HG03442 (cell line): ENCODE results near the gene C9orf85.
"Not testable (repeated sequence)": the region's sequence is repeated elsewhere in the genome, so short reads cannot be mapped to it uniquely, and the experiment has no call there.

ENCODE experiments used
- ATAC-seq: cut with Tn5 transposase; IDR thresholded peaks from one replicate; pipeline ENCODE4 v1.9.1; 2021; ENCODE audit warnings: mild to moderate bottlenecking, moderate library complexity; ENCODE audit not compliant: unreplicated experiment

Gene C9orf85

GRCh38 chr9:71937070-71937625 is 25.7 kb downstream of the C9orf85 start:
- no peak for ATAC-seq

GRCh38 chr9:71937898-71938297 is 26.5 kb downstream of the C9orf85 start:
- ATAC-seq, result no peak

GRCh38 chr9:71941060-71941568 is 29.7 kb downstream of the C9orf85 start:
- ATAC-seq, result no peak

GRCh38 chr9:71941998-71942567 is 30.6 kb downstream of the C9orf85 start:
- ATAC-seq, result no peak

- ATAC-seq, result no peak
These were observed 33.4 kb downstream of the C9orf85 start for GRCh38 chr9:71944754-71945375.

- not testable (repeated sequence) for ATAC-seq
These were observed 43.2 kb downstream of the C9orf85 start for GRCh38 chr9:71954652-71955051.

- peak; percentile 61 for ATAC-seq
These were observed 44.0 kb downstream of the C9orf85 start for GRCh38 chr9:71955300-71955915.

- no peak for ATAC-seq
These were observed 50.9 kb downstream of the C9orf85 start for GRCh38 chr9:71962328-71962727.

- not testable (repeated sequence) for ATAC-seq
These were observed 52.1 kb downstream of the C9orf85 start for GRCh38 chr9:71963471-71963996.

GRCh38 chr9:71965403-71965802 is 54.0 kb downstream of the C9orf85 start:
- no peak for ATAC-seq

GRCh38 chr9:71966601-71967000 is 55.2 kb downstream of the C9orf85 start:
- ATAC-seq, result no peak

GRCh38 chr9:71968541-71969090 is 57.2 kb downstream of the C9orf85 start:
- ATAC-seq, result no peak

- no peak for ATAC-seq
These were observed 64.4 kb downstream of the C9orf85 start for GRCh38 chr9:71975833-71976232.

- no peak for ATAC-seq
These were observed 65.6 kb downstream of the C9orf85 start for GRCh38 chr9:71977003-71977402.

- ATAC-seq, result no peak
These were observed 69.1 kb downstream of the C9orf85 start for GRCh38 chr9:71980266-71981190.

- no peak for ATAC-seq
These were observed 70.5 kb downstream of the C9orf85 start for GRCh38 chr9:71981944-71982343.

GRCh38 chr9:71984403-71984802 is 73.0 kb downstream of the C9orf85 start:
- no peak for ATAC-seq

GRCh38 chr9:71984831-71985281 is 73.4 kb downstream of the C9orf85 start:
- no peak for ATAC-seq

GRCh38 chr9:71985297-71985911 is 74.0 kb downstream of the C9orf85 start:
- no peak for ATAC-seq

GRCh38 chr9:71986900-71987299 is 75.5 kb downstream of the C9orf85 start:
- no peak for ATAC-seq
